HepG2 (cell line): ENCODE results near the gene ZFR2. TPM values are rescaled to one million over a fixed set of nuclear protein-coding genes. Genes with fewer than 3 reads are reported as not detected.
A peak's percentile ranks its signal among the peaks of the same experiment; 100 is the strongest.

Experiments used
- ATAC-seq: fragments of 200-7000 bp; cut with Tn5 transposase; 3 replicates; pipeline ENCODE4 v1.9.1; 2020; ENCODE audit warnings: mild to moderate bottlenecking, moderate library complexity
- BruUV-seq: library from RNA; stranded (reverse); fragments of 400-500 nt; replicated peaks from 2 replicates; lab custom pipeline; 2021; lab: Mats Ljungman, UMichigan
- CTCF ChIA-PET: fragments of 300-600 bp; formaldehyde crosslinking; extraction: SDS; loops from one replicate; lab custom pipeline; 2021; ENCODE audit warnings: low total read pairs, inconsistent platforms, low intra/inter-chr PET ratio; lab: Yijun Ruan, JAX
- POLR2A ChIA-PET: fragments of 350-600 bp; sonication (Branson Sonifier 250); formaldehyde crosslinking; loops from one replicate; lab custom pipeline; 2020; ENCODE audit warnings: antibody characterized with exemption, inconsistent platforms; lab: Yijun Ruan, JAX
- DNase-seq: peaks from one replicate; pipeline ENCODE4 v3.0.0-alpha.2; 2015; ENCODE audit warnings: low spot score
- FAIRE-seq: peaks from 3 replicates; lab custom pipeline; 2011; peaks lifted over from hg19 to GRCh38; lab: Jason Lieb, UNC
- H2AFZ ChIP-seq: one replicate; pipeline ENCODE4 v1.6.1; 2011; ENCODE audit warnings: low read length, inconsistent platforms
- H3K27ac ChIP-seq: fragments of 300-600 bp; 3 replicates; pipeline ENCODE4 v1.8.0; 2011; ENCODE audit warnings: mixed run types, mild to moderate bottlenecking, mixed read lengths, low read length, inconsistent platforms; ENCODE audit not compliant: insufficient read depth; ENCODE audit errors: extremely low read length
- H3K27me3 ChIP-seq, 2 experiments: fragments of 200-600 bp in 1 of 2; 2 replicates in 1 of 2; 3 replicates in 1 of 2; pipeline versions ENCODE4 v1.6.0 to v1.8.0; 2011; ENCODE audit warnings: low read length in 2 of 2, mild to moderate bottlenecking in 2 of 2, moderate library complexity in 2 of 2, inconsistent platforms in 1 of 2; ENCODE audit not compliant: insufficient read depth in 2 of 2, control insufficient read depth in 1 of 2
- H3K36me3 ChIP-seq, 2 experiments: fragments of 200-600 bp in 1 of 2; replicated peaks in 1 of 2; 2 replicates in 1 of 2; 3 replicates in 1 of 2; pipeline versions ENCODE4 v1.5.1 to v1.8.0; 2011; ENCODE audit warnings: low read length in 2 of 2, inconsistent platforms in 1 of 2; ENCODE audit not compliant: insufficient read depth in 2 of 2, control insufficient read depth in 1 of 2
- H3K4me1 ChIP-seq: 2 replicates; pipeline ENCODE4 v1.5.1; 2012; ENCODE audit warnings: low read length, inconsistent platforms; ENCODE audit not compliant: insufficient read depth
- H3K4me2 ChIP-seq: 2 replicates; pipeline ENCODE4 v1.6.0; 2011; ENCODE audit warnings: low read depth, low read length, inconsistent platforms
- H3K4me3 ChIP-seq, 3 experiments: fragments of 200-600 bp in 1 of 3; sonication (generic), shearing (Covaris generic) in 1 of 3; replicated peaks in 1 of 3; 2 replicates each; pipeline ENCODE4 v1.5.1; 2011 to 2016; ENCODE audit warnings: low read length in 3 of 3, inconsistent platforms in 2 of 3, low read depth in 2 of 3, mild to moderate bottlenecking in 2 of 3, control low read depth in 1 of 3, mixed read lengths in 1 of 3; ENCODE audit not compliant: insufficient read depth in 1 of 3
- H3K79me2 ChIP-seq: one replicate; pipeline ENCODE4 v1.6.1; 2011; ENCODE audit warnings: low read length, inconsistent platforms; ENCODE audit not compliant: insufficient read depth
- H3K9ac ChIP-seq: 2 replicates; pipeline ENCODE4 v1.6.0; 2011; ENCODE audit warnings: mild to moderate bottlenecking, low read depth, low read length, inconsistent platforms; ENCODE audit not compliant: insufficient read depth
- H3K9me3 ChIP-seq: 2 replicates; pipeline ENCODE4 v1.5.1; 2012; ENCODE audit warnings: mild to moderate bottlenecking, low read length
- H4K20me1 ChIP-seq: 2 replicates; pipeline ENCODE4 v1.6.0; 2011; ENCODE audit warnings: inconsistent platforms, mild to moderate bottlenecking, low read length, moderate library complexity; ENCODE audit not compliant: insufficient read depth
- ASH2L ChIP-seq: fragments of 300-600, 200-600 bp; sonication (generic); IDR thresholded peaks from 2 replicates; pipeline ENCODE4 v1.7.0; 2017; ENCODE audit warnings: low read depth, mild to moderate bottlenecking, moderate library complexity, mixed read lengths, low read length; ENCODE audit not compliant: insufficient read length
- CTCF ChIP-seq: sonication (generic); formaldehyde crosslinking; IDR thresholded peaks from 2 replicates; pipeline ENCODE4 v1.5.0; 2020; ENCODE audit warnings: mild to moderate bottlenecking, missing genetic modification reagents, moderate library complexity
- ETS1 ChIP-seq: sonication (generic); formaldehyde crosslinking; IDR thresholded peaks from 2 replicates; pipeline ENCODE4 v1.4.0; 2020; ENCODE audit warnings: missing genetic modification reagents
- HMGXB4 ChIP-seq, 2 experiments: sonication (generic) in 1 of 2; formaldehyde crosslinking in 1 of 2; IDR thresholded peaks; 2 replicates each; pipeline versions ENCODE4 v1.4.0 to v1.6.1; 2018 to 2020; ENCODE audit warnings: missing genetic modification reagents in 2 of 2, borderline replicate concordance in 1 of 2, low read depth in 1 of 2, mild to moderate bottlenecking in 1 of 2, missing biosample characterization in 1 of 2
- SALL1 ChIP-seq: sonication (generic); formaldehyde crosslinking; IDR thresholded peaks from 2 replicates; pipeline ENCODE4 v1.8.0; 2022; ENCODE audit warnings: mild to moderate bottlenecking, missing genetic modification reagents
- SIX4 ChIP-seq: sonication (generic); formaldehyde crosslinking; IDR thresholded peaks from 2 replicates; pipeline ENCODE4 v1.4.0; 2020; ENCODE audit warnings: missing genetic modification reagents
- SMC3 ChIP-seq: IDR thresholded peaks from 2 replicates; pipeline ENCODE4 v1.6.1; 2011; ENCODE audit warnings: low read length, improper control_type of control experiment
- STAG1 ChIP-seq: sonication (generic); formaldehyde crosslinking; IDR thresholded peaks from 2 replicates; pipeline ENCODE4 v1.4.0; 2020; ENCODE audit warnings: missing genetic modification reagents
- XRCC5 ChIP-seq: fragments of 200-400 bp; formaldehyde crosslinking; optimal IDR thresholded peaks from 2 replicates; pipeline ENCODE3; 2017; ENCODE audit warnings: mild to moderate bottlenecking, low read length
- ZNF331 ChIP-seq: sonication (generic); formaldehyde crosslinking; IDR thresholded peaks from 2 replicates; pipeline ENCODE4 v1.4.0; 2020; ENCODE audit warnings: missing genetic modification reagents
- ZNF574 ChIP-seq: sonication (generic); formaldehyde crosslinking; IDR thresholded peaks from 2 replicates; pipeline ENCODE4 v1.4.0; 2020; ENCODE audit warnings: missing genetic modification reagents
- ZNF576 ChIP-seq: sonication (generic); formaldehyde crosslinking; IDR thresholded peaks from 2 replicates; pipeline ENCODE4 v1.4.0; 2020; ENCODE audit warnings: mild to moderate bottlenecking, missing genetic modification reagents
- ZNF670 ChIP-seq: sonication (generic); formaldehyde crosslinking; IDR thresholded peaks from 2 replicates; pipeline ENCODE4 v1.8.0; 2022; ENCODE audit warnings: mild to moderate bottlenecking, missing genetic modification reagents, borderline replicate concordance
- ZNF878 ChIP-seq: sonication (generic); formaldehyde crosslinking; IDR thresholded peaks from 2 replicates; pipeline ENCODE4 v1.8.1; 2023; ENCODE audit warnings: mild to moderate bottlenecking, missing genetic modification reagents, moderate library complexity
- ZSCAN31 ChIP-seq: sonication (generic); formaldehyde crosslinking; IDR thresholded peaks from 2 replicates; pipeline ENCODE4 v1.5.0; 2020; ENCODE audit warnings: low read depth, mild to moderate bottlenecking, missing genetic modification reagents
- WGBS: methylation state at CpG from one replicate; pipeline ENCODE4 v1.1.6; 2017; ENCODE audit warnings: low lambda C conversion rate; 5-methylcytosine and 5-hydroxymethylcytosine counted together
- in situ Hi-C: cut with HindIII; loops from 2 replicates; pipeline ENCODE4 v1.10.0; 2017; ENCODE audit warnings: low pct_unique_long_range_greater_than_20kb; ENCODE audit not compliant: extremely low pct_ligation_motif_present
- intact Hi-C: fragments of 100-400 bp; cut with micrococcal nuclease; formaldehyde crosslinking; loops from one replicate; pipeline ENCODE4 v1.10.0; 2022; ENCODE audit not compliant: unreplicated experiment
- polyA plus RNA-seq, 8 experiments: library from polyadenylated mRNA; depleted of rRNA in 3 of 8; stranded (reverse) in 7 of 8; unstranded in 1 of 8; fragments of >200 nt; fragmentation: Illumina TruSeq in 4 of 8; extraction: Trizol in 4 of 8; gene quantifications; 2 replicates each; pipeline versions ENCODE4 v1.2.1 to v1.2.3, GENCODE V29; 2011 to 2016; ENCODE audit warnings: low read depth in 4 of 8, missing spikeins in 1 of 8, mixed read lengths in 1 of 8; ENCODE audit not compliant: insufficient read depth in 1 of 8
- total RNA-seq, 5 experiments: library from RNA; depleted of rRNA; stranded (reverse); fragments of >200 nt; fragmentation: Illumina TruSeq; extraction: Trizol; gene quantifications; 2 replicates each; pipeline ENCODE4 v1.2.3, GENCODE V29; 2016; ENCODE audit warnings: low read depth in 1 of 5

ZFR2 gene
- total and polyA plus RNA-seq, 2 of the 13 experiments (the other 11 are each of a cell fraction or from before 2014, with no cell fraction given) = 0.37 to 0.69 TPM

- H3K9ac ChIP-seq = no peak overlapping the region
- H3K36me3 ChIP-seq = no peaks in the 10 kb centered on the region
- intact Hi-C loops (no loop called here), in situ Hi-C loops (no loop called here)
- H2AFZ ChIP-seq = no peak overlapping the region
- no peak overlapping the region for H3K27ac ChIP-seq
- no peaks in the 10 kb centered on the region for H4K20me1 ChIP-seq
- peak; percentile 33 for DNase-seq
- no TSS peak for BruUV-seq
- H3K79me2 ChIP-seq = no peaks in the 10 kb centered on the region
- 15% methylated on average over 5 of the region's 5 CpGs for WGBS
- peaks cover 16% of the 10 kb centered on the region for H3K9me3 ChIP-seq
- peak; percentile 76 for TF ChIP-seq CTCF
- peak; percentile 33; the same call in 1 of the 2 replicates for TF ChIP-seq ZNF574 (CRISPR knock-in tag)
- TF ChIP-seq ZNF576 (CRISPR knock-in tag) = peak; percentile 100
- no peak for TF ChIP-seq ZSCAN31 (CRISPR knock-in tag)
- TF ChIP-seq SALL1 = 0 out of 2 replicates have a peak, but pooled peaks have one; percentile 20
- TF ChIP-seq ZNF878 (CRISPR knock-in tag) = no peak
- 0 out of 4 replicates have a peak, but pooled peaks of 1 of the 2 experiments have one; percentile 27 for TF ChIP-seq HMGXB4 (CRISPR knock-in tag; IDR thresholded peaks at IDR 0.05; ENCODE audit: borderline replicate concordance in 1 of 2, low read depth in 1 of 2)
- peak; percentile 58 for TF ChIP-seq STAG1 (CRISPR knock-in tag)
- TF ChIP-seq ZNF331 = peak; percentile 13; the same call in 1 of the 2 replicates
- TF ChIP-seq ETS1 = no peak
- TF ChIP-seq ASH2L = no peak
- TF ChIP-seq ZNF670 (CRISPR knock-in tag) = no peak
- TF ChIP-seq SMC3 = peak; percentile 53
- TF ChIP-seq XRCC5 = peak; percentile 26
- no peak for TF ChIP-seq SIX4
- no peak for FAIRE-seq
- CTCF ChIA-PET = interaction anchor here (1.1 kb wide), 1 partner anchor 66 kb away, joined by 3 read pairs; no protein-coding TSS in a partner anchor
- peak overlapping the region; percentile 27; the same call in 1 of the 2 replicates for H3K4me2 ChIP-seq
- H3K4me1 ChIP-seq = peaks cover 14% of the 10 kb centered on the region
- no peak overlapping the region for H3K4me3 ChIP-seq
- POLR2A ChIA-PET = no interaction called here
- peaks cover 1 to 6% of the 10 kb centered on the region in 2 experiments; a peak in 1 of 5 replicates for H3K27me3 ChIP-seq
- ATAC-seq = peak; percentile 88
Measured at GRCh38 chr19:3849092-3849491, 19.7 kb downstream of the ZFR2 start.
